Measurements from ENCODE around the gene SCT.

DNA sequence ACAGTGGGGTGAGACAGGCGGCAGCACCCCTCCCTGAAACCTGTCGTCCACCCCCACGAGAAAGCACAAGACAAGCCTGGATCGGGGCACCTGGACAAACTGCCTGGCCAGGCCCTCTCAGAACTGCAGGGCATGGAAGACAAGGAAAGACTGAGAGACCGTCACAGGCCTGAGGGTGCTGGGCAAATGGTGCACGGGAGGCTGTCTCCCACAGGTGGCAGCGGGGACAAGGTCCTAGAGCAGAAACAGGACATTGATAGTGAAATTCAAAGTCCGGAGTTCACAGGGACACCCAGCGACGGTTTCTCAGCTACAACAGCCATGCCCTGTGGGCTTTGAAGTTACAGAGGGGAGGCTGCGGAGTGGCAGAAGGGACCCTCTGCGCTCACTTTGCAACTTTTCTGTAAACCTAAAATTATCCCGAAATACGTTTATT is 30.7 kb upstream of the SCT start:
- TF ChIP-seq CTCF (IDR thresholded peaks at IDR 0.05; ENCODE audit: low read length) (no peak), EZH2 (IDR thresholded peaks at IDR 0.05; ENCODE audit: borderline replicate concordance, low read length) (no peak)

All from OCI-LY1 (cell line).